Suprapubic skin (tissue), 4 donors: Measurements from ENCODE around the gene CCNL2.
A peak's percentile ranks its signal among the peaks of the same experiment; 100 is the strongest.

ENCODE experiments used
- CTCF ChIP-seq, 2 donors: fragments of 200-600 bp in 1 of 2; fragments of 450-650 bp in 1 of 2; sonication (generic) in 1 of 2; IDR thresholded peaks; one replicate each; pipeline ENCODE4 v1.5.1; 2016 to 2019; ENCODE audit warnings: antibody characterized with exemption in 2 of 2, mild to moderate bottlenecking in 1 of 2, moderate library complexity in 1 of 2
- EP300 ChIP-seq: sonication (generic); formaldehyde crosslinking; IDR thresholded peaks from one replicate; pipeline ENCODE4 v1.6.1; 2017; ENCODE audit warnings: antibody characterized with exemption
- POLR2A ChIP-seq, 2 donors: fragments of 450-650 bp; IDR thresholded peaks; one replicate each; pipeline ENCODE4 v1.6.1; 2017; ENCODE audit warnings: antibody characterized with exemption in 2 of 2, mild to moderate bottlenecking in 2 of 2, moderate library complexity in 2 of 2
- POLR2AphosphoS5 ChIP-seq, 3 donors: sonication (generic); formaldehyde crosslinking; IDR thresholded peaks; one replicate each; pipeline ENCODE4 v1.6.1; 2017; ENCODE audit warnings: antibody characterized with exemption in 3 of 3

GRCh38 chr1:1432951-1433803 lies 34.0 kb upstream of the CCNL2 start:
- TF ChIP-seq CTCF (IDR thresholded peaks at IDR 0.05) (no peak), EP300 (no peak), POLR2AphosphoS5 (IDR thresholded peaks at IDR 0.05) (peak in 2 of 3 donors; percentile 48 to 71), POLR2A (IDR thresholded peaks at IDR 0.05) (no peak)
